Prostate gland (tissue), 2 donors: ENCODE measurements around the gene SF3A2. TPM values are rescaled to one million over a fixed set of nuclear protein-coding genes. Genes with fewer than 3 reads are reported as not detected.
"Not testable (repeated sequence)": the region's sequence is repeated elsewhere in the genome, so short reads cannot be mapped to it uniquely, and the experiment has no call there.

Source experiments
- DNase-seq: peaks from one replicate; pipeline ENCODE4 v3.0.0-alpha.2; 2019; ENCODE audit warnings: low spot score
- H3K27ac ChIP-seq, 2 donors: fragments of 200-600 bp; sonication (generic); 2 replicates each; pipeline ENCODE4 v1.5.1; 2017 to 2019
- H3K27me3 ChIP-seq: fragments of 200-600 bp; sonication (generic); replicated peaks from 2 replicates; pipeline ENCODE4 v1.5.1; 2019; ENCODE audit not compliant: insufficient read depth
- H3K36me3 ChIP-seq, 2 donors: fragments of 200-600 bp; sonication (generic); 1 replicate in 1 of 2; 2 replicates in 1 of 2; pipeline versions ENCODE4 v1.5.1 to v1.8.1; 2017 to 2019
- H3K4me1 ChIP-seq: fragments of 200-600 bp; sonication (generic); replicated peaks from 2 replicates; pipeline ENCODE4 v1.5.1; 2019
- H3K4me3 ChIP-seq, 2 donors: fragments of 200-600 bp; sonication (generic); 2 replicates each; pipeline ENCODE4 v1.5.1; 2017 to 2019
- H3K9me3 ChIP-seq: fragments of 200-600 bp; sonication (generic); 2 replicates; pipeline ENCODE4 v1.5.1; 2017
- CTCF ChIP-seq, 4 experiments: fragments of 200-600 bp in 2 of 4; fragments of 450-650 bp in 2 of 4; sonication (generic) in 2 of 4; IDR thresholded peaks; 1 replicate in 3 of 4; 2 replicates in 1 of 4; pipeline ENCODE4 v1.5.1; 2016 to 2019; ENCODE audit warnings: antibody characterized with exemption in 4 of 4, mild to moderate bottlenecking in 2 of 4, moderate library complexity in 2 of 4
- POLR2A ChIP-seq: fragments of 450-650 bp; IDR thresholded peaks from one replicate; pipeline ENCODE4 v1.6.1; 2016; ENCODE audit warnings: antibody characterized with exemption, mild to moderate bottlenecking
- POLR2AphosphoS5 ChIP-seq: sonication (generic); formaldehyde crosslinking; IDR thresholded peaks from one replicate; pipeline ENCODE4 v1.6.1; 2017; ENCODE audit warnings: antibody characterized with exemption
- WGBS: methylation state at CpG from one replicate; pipeline ENCODE4 v1.1.5; 2018; 5-methylcytosine and 5-hydroxymethylcytosine counted together
- intact Hi-C: fragments of 100-400 bp; cut with DNase I; formaldehyde crosslinking; loops from one replicate; pipeline ENCODE4 v1.14.2; 2022
- total RNA-seq, 2 donors: library from RNA; depleted of rRNA; stranded (reverse); fragments of >200 nt; gene quantifications; one replicate each; pipeline ENCODE4 v1.1.0, GENCODE V29; 2016

The SF3A2 gene
- total RNA-seq, 2 donors from 2014 or later, result 31.9 to 113 TPM

- H3K27me3 ChIP-seq, result no peaks in the 10 kb centered on the region
- no peak overlapping the region for H3K4me3 ChIP-seq
- DNase-seq, result no peak
- H3K4me1 ChIP-seq, result peaks cover 5% of the 10 kb centered on the region
- TF ChIP-seq POLR2A (no peak), POLR2AphosphoS5 (no peak), CTCF (IDR thresholded peaks at IDR 0.05) (no peak)
- H3K36me3 ChIP-seq, result no peaks in the 10 kb centered on the region
- no peak overlapping the region for H3K27ac ChIP-seq
- WGBS, result 86% methylated on average over 33 of the region's 33 CpGs
- intact Hi-C loops, result loop anchor here (5.0 kb wide), 2 partner anchors 39 to 109 kb away; no protein-coding TSS in a partner anchor
- H3K9me3 ChIP-seq, result no peaks in the 10 kb centered on the region
Observed at GRCh38 chr19:2278459-2279158, 42.0 kb downstream of the SF3A2 start.

GRCh38 chr19:2280633-2281264 lies 44.1 kb downstream of the SF3A2 start:
- Histone ChIP-seq H3K27ac (no peak overlapping the region), H3K4me1 (peaks cover 5% of the 10 kb centered on the region), H3K9me3 (no peaks in the 10 kb centered on the region), H3K36me3 (no peaks in the 10 kb centered on the region), H3K27me3 (no peaks in the 10 kb centered on the region), H3K4me3 (no peak overlapping the region)
- TF ChIP-seq POLR2AphosphoS5 (no peak), CTCF (IDR thresholded peaks at IDR 0.05) (no peak), POLR2A (no peak)
- 75% methylated on average over 26 of the region's 26 CpGs for whole genome bisulfite sequencing
- intact Hi-C loops, result no loop called here
- no peak for DNase-seq

GRCh38 chr19:2281265-2282061 lies 44.8 kb downstream of the SF3A2 start:
- DNase-seq, H3K27me3 ChIP-seq, intact Hi-C loops, H3K4me1 ChIP-seq, H3K9me3 ChIP-seq, H3K36me3 ChIP-seq: not testable (repeated sequence)
- Histone ChIP-seq H3K4me3 (peak overlapping the region in 1 of 2 donors; percentile 22), H3K27ac (peak overlapping the region in 1 of 2 donors; percentile 20)
- WGBS, result 30% methylated on average over 15 of the region's 16 CpGs

GRCh38 chr19:2282062-2282861 lies 45.6 kb downstream of the SF3A2 start, which contains the start of gene PEAK3:
TSS of gene PEAK3 (minus strand) at chr19:2282175. CDS start at chr19:2280931, 1,244 bp downstream.
- H3K36me3 ChIP-seq, result no peaks in the 10 kb centered on the region
- H3K4me3 ChIP-seq, result peak within 1 kb of the TSS in 1 of 2 donors; percentile 22
- WGBS, result 16% methylated on average over 40 of the region's 41 CpGs
- H3K4me1 ChIP-seq, result peaks cover 5% of the 10 kb centered on the region
- TF ChIP-seq POLR2A (no peak), CTCF (IDR thresholded peaks at IDR 0.05) (no peak)
- peak; percentile 31 for DNase-seq
- H3K27me3 ChIP-seq, result no peaks in the 10 kb centered on the region
- peak within 1 kb of the TSS in 1 of 2 donors; percentile 20 for H3K27ac ChIP-seq
- no peaks in the 10 kb centered on the region for H3K9me3 ChIP-seq
- intact Hi-C loops, result no loop called here

- no peak for TF ChIP-seq POLR2AphosphoS5
- TF ChIP-seq POLR2A, result no peak
- no peak for TF ChIP-seq CTCF (IDR thresholded peaks at IDR 0.05)
- Histone ChIP-seq H3K27me3 (no peaks in the 10 kb centered on the region), H3K4me1 (peaks cover 5% of the 10 kb centered on the region), H3K9me3 (no peaks in the 10 kb centered on the region), H3K36me3 (no peaks in the 10 kb centered on the region), H3K4me3 (no peak overlapping the region), H3K27ac (no peak overlapping the region)
- 73% methylated on average over 11 of the region's 11 CpGs for WGBS
- intact Hi-C loops, result no loop called here
- no peak for DNase-seq
Observed at GRCh38 chr19:2282862-2283237, 46.2 kb downstream of the SF3A2 start.
